Osteocyte (in vitro differentiated cells): ENCODE data around the gene CDC14A. TPM values are rescaled to one million over a fixed set of nuclear protein-coding genes. Genes with fewer than 3 reads are reported as not detected.
"Not testable (repeated sequence)": the region's sequence is repeated elsewhere in the genome, so short reads cannot be mapped to it uniquely, and the experiment has no call there.

Experiments
- DNase-seq: peaks from one replicate; pipeline ENCODE4 v3.0.0; 2021; ENCODE audit warnings: mixed read lengths; ENCODE audit not compliant: unreplicated experiment; ENCODE audit errors: extremely low spot score
- H3K27ac Mint-ChIP-seq: one replicate; pipeline ENCODE4 v1.8.0; 2021; ENCODE audit warnings: mild to moderate bottlenecking, mixed read lengths; ENCODE audit not compliant: unreplicated experiment
- H3K27me3 Mint-ChIP-seq: one replicate; pipeline ENCODE4 v1.8.0; 2021; ENCODE audit warnings: mixed read lengths; ENCODE audit not compliant: unreplicated experiment
- H3K36me3 Mint-ChIP-seq: one replicate; pipeline ENCODE4 v1.8.0; 2021; ENCODE audit warnings: mixed read lengths; ENCODE audit not compliant: unreplicated experiment
- H3K4me1 Mint-ChIP-seq: one replicate; pipeline ENCODE4 v1.8.0; 2021; ENCODE audit warnings: mixed read lengths; ENCODE audit not compliant: unreplicated experiment
- H3K4me3 Mint-ChIP-seq: one replicate; pipeline ENCODE4 v1.8.0; 2021; ENCODE audit warnings: mild to moderate bottlenecking, moderate library complexity, mixed read lengths; ENCODE audit not compliant: unreplicated experiment
- H3K9me3 Mint-ChIP-seq: one replicate; pipeline ENCODE4 v1.8.0; 2021; ENCODE audit warnings: mixed read lengths; ENCODE audit not compliant: unreplicated experiment
- CTCF ChIP-seq: fragments of 200-600 bp; sonication (generic); IDR thresholded peaks from 2 replicates; pipeline ENCODE4 v1.5.0; 2021; ENCODE audit warnings: antibody characterized with exemption, mild to moderate bottlenecking, moderate library complexity
- total RNA-seq: library from RNA; stranded (reverse); gene quantifications from 2 replicates; pipeline ENCODE4 v1.2.1, GENCODE V29; 2021

Gene CDC14A
- total RNA-seq, 1 donor from 2014 or later = 2.8 TPM

- Mint-ChIP-seq H3K36me3 (no peaks in the 10 kb centered on the region), H3K4me3 (no peak overlapping the region), H3K27me3 (peaks cover 41% of the 10 kb centered on the region), H3K9me3 (no peaks in the 10 kb centered on the region), H3K4me1 (no peaks in the 10 kb centered on the region), H3K27ac (no peak overlapping the region)
- DNase-seq = no peak
- no peak for TF ChIP-seq CTCF
Observed at GRCh38 chr1:100335436-100335835, 16.9 kb upstream of the CDC14A start.

GRCh38 chr1:100337878-100338277 is 14.4 kb upstream of the CDC14A start:
- not testable (repeated sequence) for DNase-seq, H3K4me1 Mint-ChIP-seq, H3K9me3 Mint-ChIP-seq, H3K27ac Mint-ChIP-seq, H3K4me3 Mint-ChIP-seq, H3K36me3 Mint-ChIP-seq
- H3K27me3 Mint-ChIP-seq = peaks cover 47% of the 10 kb centered on the region

GRCh38 chr1:100339735-100340134 is 12.6 kb upstream of the CDC14A start:
- H3K36me3 Mint-ChIP-seq, H3K9me3 Mint-ChIP-seq, H3K27ac Mint-ChIP-seq: not testable (repeated sequence)

GRCh38 chr1:100340494-100340893 is 11.8 kb upstream of the CDC14A start:
- peaks cover 43% of the 10 kb centered on the region for H3K27me3 Mint-ChIP-seq
- no peak overlapping the region for H3K27ac Mint-ChIP-seq

More at GRCh38 chr1:100339735-100340134, 12.6 kb upstream of the CDC14A start:
- H3K4me1 Mint-ChIP-seq, DNase-seq, H3K4me3 Mint-ChIP-seq: not testable (repeated sequence)
- peaks cover 43% of the 10 kb centered on the region for H3K27me3 Mint-ChIP-seq

GRCh38 chr1:100342348-100342747 is 10.0 kb upstream of the CDC14A start:
- no peak for DNase-seq
- Mint-ChIP-seq H3K9me3 (no peaks in the 10 kb centered on the region), H3K4me3 (no peak overlapping the region), H3K27me3 (peaks cover 29% of the 10 kb centered on the region), H3K27ac (no peak overlapping the region), H3K4me1 (no peaks in the 10 kb centered on the region), H3K36me3 (no peaks in the 10 kb centered on the region)
- TF ChIP-seq CTCF = no peak

More at GRCh38 chr1:100340494-100340893, 11.8 kb upstream of the CDC14A start:
- TF ChIP-seq CTCF = no peak
- no peak for DNase-seq
- no peak overlapping the region for H3K4me3 Mint-ChIP-seq
- H3K36me3 Mint-ChIP-seq = no peaks in the 10 kb centered on the region
- H3K4me1 Mint-ChIP-seq = no peaks in the 10 kb centered on the region
- no peaks in the 10 kb centered on the region for H3K9me3 Mint-ChIP-seq

GRCh38 chr1:100343897-100344296 is 8.4 kb upstream of the CDC14A start:
- Mint-ChIP-seq H3K27ac (no peak overlapping the region), H3K9me3 (no peaks in the 10 kb centered on the region), H3K27me3 (peaks cover 18% of the 10 kb centered on the region), H3K4me1 (no peaks in the 10 kb centered on the region), H3K36me3 (no peaks in the 10 kb centered on the region), H3K4me3 (no peak overlapping the region)
- TF ChIP-seq CTCF = no peak
- no peak for DNase-seq
